HG02943 (cell line): ENCODE measurements around the gene TUBG1.
"Not testable (repeated sequence)": the region's sequence is repeated elsewhere in the genome, so short reads cannot be mapped to it uniquely, and the experiment has no call there.

Experiments used
- ATAC-seq: cut with Tn5 transposase; IDR thresholded peaks from one replicate; pipeline ENCODE4 v1.9.1; 2021; ENCODE audit warnings: mild to moderate bottlenecking, low read depth, moderate library complexity; ENCODE audit not compliant: unreplicated experiment

Gene TUBG1

GRCh38 chr17:42621987-42622386 lies 12.5 kb downstream of the TUBG1 start:
- not testable (repeated sequence) for ATAC-seq

- no peak for ATAC-seq
These were observed 13.8 kb downstream of the TUBG1 start for GRCh38 chr17:42623271-42623670.

DNA sequence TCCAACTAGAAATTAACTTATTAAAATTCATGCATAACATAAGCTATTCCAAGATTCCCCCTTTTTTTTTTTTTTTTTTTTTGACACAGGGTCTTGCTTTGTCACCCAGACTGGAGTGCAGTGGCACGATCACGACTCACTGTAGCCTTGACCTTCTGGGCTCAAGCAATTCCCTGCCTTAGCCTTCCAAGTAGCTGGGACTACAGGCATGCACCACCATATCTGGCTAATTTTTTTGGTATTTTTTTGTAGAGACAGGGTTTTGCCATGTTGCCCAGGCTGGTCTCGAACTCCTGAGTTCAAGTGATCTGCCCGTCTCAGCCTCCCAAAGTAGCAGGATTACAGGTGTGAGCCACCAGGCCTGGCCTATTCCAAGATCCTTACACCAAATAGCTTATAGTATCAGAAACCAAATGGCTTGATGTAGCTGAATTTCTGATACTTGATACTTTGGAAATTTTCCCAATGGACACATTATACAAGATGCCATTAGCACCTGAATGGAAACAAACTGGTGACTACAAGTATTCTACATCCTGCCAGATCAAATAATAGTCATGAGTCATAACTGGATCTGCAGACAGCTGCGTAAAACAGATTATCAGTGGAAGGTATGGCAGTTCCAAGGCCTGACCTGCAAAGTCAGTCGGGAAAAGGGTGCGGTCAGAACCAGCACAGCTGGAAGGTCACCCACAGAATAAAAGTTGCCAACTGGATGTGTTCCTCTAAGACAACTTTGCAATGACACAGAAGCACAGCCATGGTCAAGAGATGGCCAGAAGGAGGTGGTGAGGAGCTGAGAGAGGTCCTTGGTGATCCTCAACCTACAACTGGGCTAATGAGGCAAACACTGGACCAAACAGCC lies 14.5 kb downstream of the TUBG1 start:
- no peak for ATAC-seq

- ATAC-seq: not testable (repeated sequence)
These were observed 17.7 kb downstream of the TUBG1 start for GRCh38 chr17:42627032-42627764.

DNA sequence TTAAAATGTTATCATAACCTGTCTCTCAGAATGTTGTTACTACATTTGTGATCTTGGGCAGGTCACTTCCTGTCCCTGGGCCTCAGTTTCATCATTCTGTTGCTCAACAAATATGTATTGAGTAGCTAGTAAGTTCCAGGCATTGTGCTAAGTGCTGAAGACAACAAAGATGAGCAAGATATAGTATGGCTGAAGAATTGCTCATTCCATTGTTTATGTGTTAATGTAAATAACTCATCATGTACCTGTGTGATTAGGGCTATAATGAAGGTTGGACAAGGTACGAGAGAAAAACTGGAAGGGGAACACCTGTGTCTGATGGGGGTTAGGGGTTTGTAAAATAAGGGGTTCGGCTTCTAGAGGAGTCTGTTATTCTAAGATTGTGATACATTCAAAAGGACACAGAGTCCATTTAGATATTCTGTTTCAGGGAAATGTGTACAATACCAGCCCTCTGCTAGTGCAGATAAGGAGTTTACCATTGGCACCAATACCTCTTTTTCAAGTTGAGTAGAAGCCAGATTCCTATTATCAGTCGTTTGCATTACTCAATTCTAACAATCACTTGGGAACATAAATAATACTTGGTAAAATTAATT lies 20.0 kb downstream of the TUBG1 start:
- no peak for ATAC-seq

DNA sequence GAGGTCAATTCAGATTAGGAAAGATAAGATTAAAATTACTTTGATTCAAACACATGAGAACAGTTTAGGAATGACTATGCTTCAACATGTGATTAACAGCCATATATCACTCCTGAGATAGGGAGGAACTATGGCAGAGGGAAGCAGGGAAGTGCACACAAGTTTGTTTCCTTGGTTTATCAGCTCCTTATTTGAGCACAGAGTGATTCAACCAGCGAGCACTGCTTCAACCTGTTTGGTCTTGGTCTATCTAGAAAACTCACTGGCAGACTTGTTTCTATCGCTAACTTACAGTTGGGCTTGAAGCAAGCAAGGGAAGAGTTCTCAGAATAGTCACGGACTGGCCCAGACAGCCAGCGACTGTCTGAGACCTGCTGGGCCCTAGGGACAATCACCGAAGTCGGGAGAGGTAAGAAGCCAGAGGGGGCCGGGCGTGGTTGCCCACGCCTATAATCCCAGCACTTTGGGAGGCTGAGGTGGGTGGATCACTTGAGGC lies 23.5 kb downstream of the TUBG1 start:
- ATAC-seq: no peak

DNA sequence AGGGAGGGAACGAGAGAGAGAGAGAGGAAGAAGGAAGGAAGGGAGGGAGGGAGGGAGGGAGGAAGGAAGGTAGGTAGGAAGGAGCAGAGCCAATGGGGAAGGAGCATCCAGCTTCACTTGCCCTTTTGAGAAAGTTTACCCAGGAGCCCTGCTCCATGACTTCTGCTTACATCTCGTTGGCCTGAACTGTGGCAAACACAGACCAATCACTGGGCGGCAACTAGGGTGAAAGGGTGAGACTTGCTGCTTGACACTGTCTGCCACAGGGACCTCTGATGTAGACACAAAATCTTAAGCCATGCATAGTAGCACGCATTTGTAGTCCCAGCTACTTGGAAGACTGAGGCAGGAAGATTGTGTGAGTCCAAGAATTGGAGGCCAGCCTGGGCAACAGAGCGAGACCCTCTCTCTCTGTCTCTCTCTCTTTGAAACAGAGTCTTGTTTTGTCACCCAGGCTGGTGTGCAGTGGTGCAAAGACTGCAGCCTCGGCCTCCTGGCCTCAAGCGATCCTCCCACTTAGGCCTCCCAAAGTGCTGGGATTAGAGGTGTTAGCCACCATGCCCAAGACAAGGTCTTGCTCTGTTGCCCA lies 30.1 kb downstream of the TUBG1 start:
- no peak for ATAC-seq

DNA sequence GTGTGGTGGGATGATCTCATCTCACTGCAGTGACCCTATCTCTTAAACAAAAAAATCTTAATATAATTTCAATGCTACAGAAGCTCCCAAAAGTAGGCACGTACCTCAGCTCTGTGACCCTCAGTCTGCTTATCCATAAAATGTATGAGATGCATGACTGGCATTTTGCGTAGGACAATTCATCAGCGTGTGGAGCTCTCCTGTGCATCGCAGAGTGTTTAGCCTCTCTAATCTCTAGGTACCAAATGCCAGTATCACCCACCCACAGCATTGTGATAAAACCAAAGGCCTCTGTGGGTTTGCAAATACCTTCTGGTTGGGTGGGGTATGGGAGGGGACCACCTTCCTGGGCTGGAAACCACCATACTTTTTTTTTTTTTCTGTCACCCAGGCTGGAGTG lies 30.6 kb downstream of the TUBG1 start:
- ATAC-seq: no peak

- no peak for ATAC-seq
These were observed 32.9 kb downstream of the TUBG1 start for GRCh38 chr17:42642336-42642735.

DNA sequence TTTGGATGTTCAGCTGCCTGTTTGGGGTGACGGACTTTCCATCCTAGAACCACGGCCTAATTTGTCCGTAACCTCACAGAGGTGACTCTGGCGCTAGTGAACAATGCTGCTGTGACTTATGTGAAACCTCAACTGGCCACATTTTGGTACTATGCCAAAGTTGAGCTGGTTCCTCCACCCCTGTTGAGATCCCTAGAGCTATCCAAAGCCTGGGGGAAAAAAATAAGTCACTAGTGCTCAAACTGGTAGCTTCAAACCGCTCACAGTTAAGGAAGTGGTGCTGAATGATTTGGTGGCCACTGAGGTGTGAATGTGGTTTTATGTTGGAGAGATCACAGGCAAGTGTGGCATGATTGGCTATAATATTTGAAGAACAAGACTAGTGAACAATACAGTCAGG lies 38.3 kb downstream of the TUBG1 start:
- ATAC-seq: no peak

- ATAC-seq: no peak
These were observed 41.9 kb downstream of the TUBG1 start for GRCh38 chr17:42651392-42651791.

DNA sequence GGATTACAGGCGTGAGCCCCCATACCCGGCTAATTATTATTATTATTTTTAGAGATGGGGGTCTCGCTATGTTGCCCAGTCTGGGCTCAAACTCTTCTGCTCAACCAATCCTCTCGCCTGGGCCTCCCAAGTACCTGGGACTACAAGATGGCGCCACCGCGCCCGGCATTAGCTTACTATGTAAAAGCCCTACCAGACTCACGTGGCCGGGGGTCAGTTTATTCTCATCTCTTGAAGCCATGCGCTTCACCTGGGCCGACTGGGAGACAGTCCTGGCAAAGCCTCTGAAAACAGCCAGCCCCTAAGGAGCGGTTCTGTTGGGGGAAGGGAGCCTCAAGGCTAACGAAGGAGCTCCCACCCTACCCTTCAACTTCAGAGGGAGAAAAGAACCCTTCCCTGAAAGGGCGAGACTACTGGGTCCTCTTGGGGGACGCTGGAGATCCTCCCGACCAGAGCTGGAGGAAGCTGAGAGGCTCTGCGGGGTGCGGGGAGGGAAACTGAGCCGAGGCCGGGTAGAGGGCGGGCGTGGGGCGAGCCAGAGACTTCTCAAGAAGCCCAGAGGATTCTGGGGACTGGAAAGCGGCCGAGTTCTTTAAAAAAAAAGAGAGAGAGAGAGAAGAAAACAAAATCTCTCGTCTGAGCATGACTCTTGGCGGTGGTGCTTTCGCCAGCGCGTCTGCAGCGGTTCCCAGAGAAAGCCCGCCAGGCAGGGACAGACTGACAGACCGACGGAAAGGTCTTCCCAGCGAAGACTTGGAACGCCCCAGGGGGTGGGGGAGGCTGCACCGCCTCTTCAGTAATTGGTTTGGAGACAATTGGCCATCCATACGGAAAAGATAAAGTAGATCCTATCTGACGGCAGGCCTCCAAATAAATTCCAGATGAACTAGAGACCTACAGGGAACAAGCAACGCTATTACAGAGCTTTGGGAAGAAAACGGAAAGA lies 44.0 kb downstream of the TUBG1 start:
- no peak for ATAC-seq

- ATAC-seq: no peak
These were observed 46.0 kb downstream of the TUBG1 start for GRCh38 chr17:42655528-42655927.

DNA sequence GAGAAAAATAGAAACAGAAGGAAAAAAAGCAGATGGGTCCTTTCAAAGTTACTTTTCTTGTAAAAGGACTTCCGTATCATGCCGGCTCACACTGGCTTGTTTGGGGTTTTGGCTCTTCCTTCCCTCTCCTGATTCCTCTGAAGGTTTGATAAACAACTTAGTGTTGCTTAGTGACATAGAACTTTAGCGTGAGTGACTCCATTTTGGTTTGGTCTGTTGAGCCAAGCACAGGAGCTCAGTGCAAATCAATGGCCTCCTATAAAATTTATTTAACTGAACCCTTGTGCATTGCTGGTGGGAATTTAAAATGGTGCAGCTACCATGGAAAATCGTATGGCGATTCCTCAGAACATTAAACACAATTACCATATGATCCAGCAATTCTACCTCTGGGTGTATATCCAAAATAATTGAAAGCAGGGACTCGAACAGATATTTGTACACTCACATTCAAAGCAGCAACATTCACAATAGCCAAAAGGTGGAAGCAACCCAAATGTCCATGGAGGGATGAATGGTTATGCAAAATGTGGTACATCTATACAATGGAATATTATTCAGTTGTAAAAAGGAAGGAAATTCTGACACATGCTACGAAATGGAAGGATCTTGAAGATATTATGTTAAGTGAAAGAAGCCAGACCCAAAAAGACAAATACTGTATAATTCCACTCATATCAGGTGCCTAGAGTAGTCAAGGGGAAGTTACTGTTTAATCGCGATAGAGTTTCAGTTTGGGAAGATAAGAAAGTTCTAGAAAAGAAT lies 48.5 kb downstream of the TUBG1 start:
- no peak for ATAC-seq

- ATAC-seq: no peak
These were observed 49.8 kb downstream of the TUBG1 start, which contains the start of gene TUBG2 for GRCh38 chr17:42659079-42659931. Gene TUBG2 (plus strand): TSS chr17:42659284. CDS start chr17:42659504, 220 bp downstream.

- not testable (repeated sequence) for ATAC-seq
These were observed 50.4 kb downstream of the TUBG1 start for GRCh38 chr17:42659932-42660274.

DNA sequence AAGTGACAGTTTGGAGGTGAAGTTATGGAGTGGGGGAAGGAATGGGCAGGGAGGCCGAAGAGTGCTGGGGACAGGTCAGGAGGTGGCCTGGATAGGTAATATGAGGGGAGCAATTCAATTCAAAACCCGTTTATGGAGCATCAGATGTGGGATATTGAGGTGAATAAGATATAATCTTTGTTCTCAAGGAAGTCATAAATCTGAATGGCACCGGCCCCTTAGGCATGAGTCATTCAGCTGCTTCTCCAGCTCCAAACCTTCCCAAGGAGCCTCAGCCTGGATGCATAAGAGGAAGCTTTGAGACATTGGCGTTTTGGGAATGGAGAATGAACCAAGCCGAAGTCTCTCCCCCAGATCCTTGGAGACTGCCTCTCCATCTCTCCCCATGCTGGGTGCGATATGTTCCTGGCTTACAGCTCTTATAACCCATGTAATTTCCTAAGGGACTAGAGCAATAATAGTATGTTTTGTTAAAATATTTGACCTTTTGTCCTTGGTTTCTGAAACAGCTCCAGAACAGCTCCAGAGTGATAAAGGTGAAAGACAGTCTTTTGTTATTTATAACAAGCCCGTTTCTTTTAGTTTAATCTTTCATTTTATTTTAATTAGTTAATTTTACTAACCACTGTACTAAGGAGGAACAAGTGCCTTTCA lies 51.3 kb downstream of the TUBG1 start:
- ATAC-seq: no peak
